Measurements from ENCODE around the gene FOXP1. TPM values are rescaled to one million over a fixed set of nuclear protein-coding genes. Genes with fewer than 3 reads are reported as not detected.

Gene FOXP1
- total RNA-seq, 1 experiment from 2014 or later = 75.3 TPM

GRCh38 chr3:71226565-71227269, 356.8 kb downstream of the FOXP1 start:
- Histone ChIP-seq H3K79me2 (ENCODE audit: insufficient read depth, low read length) (no peaks in the 10 kb centered on the region; the same call in 1 of the 2 replicates), H3K79me1 (ENCODE audit: insufficient read depth, low read depth, low read length, poor library complexity, severe bottlenecking) (no peaks in the 10 kb centered on the region), H3K4me1 (ENCODE audit: insufficient read depth, low read length) (peaks cover 5% of the 10 kb centered on the region), H4K91ac (ENCODE audit: insufficient read length, low read depth, low read length) (no peak overlapping the region), H2AFZ (ENCODE audit: low read length) (no peak overlapping the region), H2AK5ac (ENCODE audit: insufficient read length, low read length) (no peak overlapping the region), H3K9ac (ENCODE audit: extremely low read depth, insufficient read length, low read length) (no peak overlapping the region), H2BK15ac (ENCODE audit: low read depth, low read length) (no peak overlapping the region), H2BK12ac (ENCODE audit: insufficient read length, low read depth, low read length) (no peak overlapping the region), H3K14ac (ENCODE audit: insufficient read depth, low read length) (peak overlapping the region; percentile 50; the same call in 1 of the 2 replicates), H4K8ac (replicated peaks; ENCODE audit: insufficient read length, low read depth, low read length) (no peak overlapping the region), H4K5ac (ENCODE audit: insufficient read length, low read depth, low read length) (no peak overlapping the region), H3K56ac (ENCODE audit: insufficient read length, low read depth, low read length) (no peak overlapping the region), H3K4ac (ENCODE audit: low read depth, low read length) (no peak overlapping the region), H3K4me2 (ENCODE audit: insufficient read depth, insufficient read length, low read length) (no peak overlapping the region), H3T11ph (ENCODE audit: low read length) (no peak overlapping the region), H3K27ac (ENCODE audit: insufficient read length, low read depth, low read length) (no peak overlapping the region), H3K18ac (ENCODE audit: insufficient read length, low read depth, low read length) (no peak overlapping the region), H3K23ac (ENCODE audit: insufficient read length, low read depth, low read length) (no peak overlapping the region), H2BK120ac (ENCODE audit: low read depth, low read length, poor library complexity, severe bottlenecking) (no peak overlapping the region), H3K27me3 (ENCODE audit: insufficient read depth, low read length) (no peaks in the 10 kb centered on the region), H2BK5ac (ENCODE audit: insufficient read length, low read length) (no peak overlapping the region), H2BK20ac (ENCODE audit: low read depth, low read length, poor library complexity, severe bottlenecking) (no peak overlapping the region), H4K20me1 (ENCODE audit: control insufficient read depth, insufficient read depth, insufficient read length) (no peaks in the 10 kb centered on the region), H3K9me3 (ENCODE audit: control insufficient read depth, low read depth, low read length) (no peaks in the 10 kb centered on the region), H3K23me2 (ENCODE audit: insufficient read length, low read depth, low read length, poor library complexity, severe bottlenecking) (no peaks in the 10 kb centered on the region)
- no peak for DNase-seq
- no peak overlapping the region for H3K4me3 Mint-ChIP-seq
- peaks cover 32 to 39% of the 10 kb centered on the region in 2 experiments for H3K4me1 Mint-ChIP-seq
- H3K36me3 Mint-ChIP-seq (ENCODE audit: insufficient read depth in 1 of 3, low read depth in 3 of 3) = peaks cover 0 to 7% (median 4%) of the 10 kb centered on the region in 3 experiments; a peak in 3 of 7 replicates
- H3K27me3 Mint-ChIP-seq (ENCODE audit: low read depth) = no peaks in the 10 kb centered on the region
- no CpG with 5 or more reads among the region's 21 CpGs for WGBS (ENCODE audit: extremely low coverage, insufficient read length, low lambda C conversion rate)
- H3K9me3 Mint-ChIP-seq = no peaks in the 10 kb centered on the region; a peak in 1 of 5 replicates
- peak overlapping the region in 2 of 3 experiments; percentile 0 to 19; a peak in 2 of 7 replicates for H3K27ac Mint-ChIP-seq
- no peak for TF ChIP-seq CTCF (conservative IDR thresholded peaks at IDR 0.05)

Data from H9 (cell line).